22Rv1 (cell line): Measurements from ENCODE around the gene GPS1.
A peak's percentile ranks its signal among the peaks of the same experiment; 100 is the strongest.

Experiments
- H3K27ac ChIP-seq: fragments of 450-650 bp; 2 replicates; pipeline ENCODE4 v1.5.1; 2017
- CTCF ChIP-seq: fragments of 450-650 bp; IDR thresholded peaks from 2 replicates; pipeline ENCODE4 v1.5.1; 2017; ENCODE audit warnings: mild to moderate bottlenecking
- ZFX ChIP-seq: fragments of 450-650 bp; IDR thresholded peaks from 2 replicates; pipeline ENCODE4 v1.6.1; 2017; ENCODE audit warnings: antibody characterized with exemption, borderline replicate concordance

The GPS1 gene

GRCh38 chr17:82051776-82052637, at the start of gene GPS1, which contains the start of gene RFNG:
Gene GPS1 (plus strand): TSS chr17:82051898. CDS start chr17:82051932, 34 bp downstream.
Gene RFNG (minus strand): TSS chr17:82051811. CDS start chr17:82051766, 45 bp downstream.
- no peak for TF ChIP-seq CTCF
- no peak for TF ChIP-seq ZFX
- peak within 1 kb of the TSS; percentile 73 for H3K27ac ChIP-seq

GRCh38 chr17:82003411-82004381, 48.0 kb upstream of the GPS1 start:
- no peak overlapping the region for H3K27ac ChIP-seq

GRCh38 chr17:82004517-82005455, 46.9 kb upstream of the GPS1 start:
- TF ChIP-seq CTCF: no peak
- TF ChIP-seq ZFX: no peak
- no peak overlapping the region for H3K27ac ChIP-seq

More at GRCh38 chr17:82003411-82004381, 48.0 kb upstream of the GPS1 start:
- TF ChIP-seq CTCF (no peak), ZFX (no peak)

- TF ChIP-seq CTCF (no peak), ZFX (no peak)
- H3K27ac ChIP-seq: no peak overlapping the region
These were observed 45.9 kb upstream of the GPS1 start for GRCh38 chr17:82005701-82006348.

- TF ChIP-seq ZFX: no peak
- no peak overlapping the region for H3K27ac ChIP-seq
These were observed 45.0 kb upstream of the GPS1 start for GRCh38 chr17:82006468-82007227.

- TF ChIP-seq ZFX: no peak
- TF ChIP-seq CTCF: no peak
- no peak overlapping the region for H3K27ac ChIP-seq
These were observed 44.5 kb upstream of the GPS1 start for GRCh38 chr17:82007228-82007494.
